Epithelial cell of esophagus (primary cell): ENCODE data around the gene SERINC3.

ENCODE experiments used
- DNase-seq: peaks from one replicate; pipeline ENCODE4 v3.0.0; 2010; ENCODE audit warnings: low read depth
- H3K4me3 ChIP-seq: 2 replicates; pipeline ENCODE4 v1.5.1; 2011; ENCODE audit warnings: mild to moderate bottlenecking, low read length, control low read depth
- TF ChIP-seq, protein P1 (sequence below): IDR thresholded peaks from 2 replicates; pipeline ENCODE4 v1.5.1; 2011; ENCODE audit warnings: low read depth, mild to moderate bottlenecking, low read length, control low read depth, inconsistent platforms; ENCODE audit not compliant: insufficient read depth; ENCODE audit errors: missing control alignments

SERINC3 gene

GRCh38 chr20:44533928-44534327 is 12.1 kb upstream of the SERINC3 start:
- no peak for DNase-seq
- TF ChIP-seq, protein P1, sequence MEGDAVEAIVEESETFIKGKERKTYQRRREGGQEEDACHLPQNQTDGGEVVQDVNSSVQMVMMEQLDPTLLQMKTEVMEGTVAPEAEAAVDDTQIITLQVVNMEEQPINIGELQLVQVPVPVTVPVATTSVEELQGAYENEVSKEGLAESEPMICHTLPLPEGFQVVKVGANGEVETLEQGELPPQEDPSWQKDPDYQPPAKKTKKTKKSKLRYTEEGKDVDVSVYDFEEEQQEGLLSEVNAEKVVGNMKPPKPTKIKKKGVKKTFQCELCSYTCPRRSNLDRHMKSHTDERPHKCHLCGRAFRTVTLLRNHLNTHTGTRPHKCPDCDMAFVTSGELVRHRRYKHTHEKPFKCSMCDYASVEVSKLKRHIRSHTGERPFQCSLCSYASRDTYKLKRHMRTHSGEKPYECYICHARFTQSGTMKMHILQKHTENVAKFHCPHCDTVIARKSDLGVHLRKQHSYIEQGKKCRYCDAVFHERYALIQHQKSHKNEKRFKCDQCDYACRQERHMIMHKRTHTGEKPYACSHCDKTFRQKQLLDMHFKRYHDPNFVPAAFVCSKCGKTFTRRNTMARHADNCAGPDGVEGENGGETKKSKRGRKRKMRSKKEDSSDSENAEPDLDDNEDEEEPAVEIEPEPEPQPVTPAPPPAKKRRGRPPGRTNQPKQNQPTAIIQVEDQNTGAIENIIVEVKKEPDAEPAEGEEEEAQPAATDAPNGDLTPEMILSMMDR: no peak
- no peak overlapping the region for H3K4me3 ChIP-seq

DNA sequence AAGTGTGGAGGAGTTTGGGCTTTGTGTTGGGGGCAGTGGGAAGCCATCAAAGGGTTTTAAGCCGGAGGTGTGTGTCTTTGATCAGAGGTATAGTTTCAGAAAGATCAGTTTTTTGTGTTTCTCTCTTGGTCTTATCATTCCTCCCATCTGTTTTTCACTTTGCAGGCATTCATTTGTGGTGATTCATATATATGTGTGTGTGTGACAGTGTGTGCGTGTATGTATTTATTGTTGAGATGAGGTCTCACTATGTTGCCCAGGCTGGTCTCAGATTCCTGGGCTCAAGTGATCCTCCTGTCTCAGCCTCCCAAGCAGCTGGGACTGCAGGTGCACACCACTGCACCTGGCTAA is 11.1 kb upstream of the SERINC3 start:
- no peak overlapping the region for H3K4me3 ChIP-seq
- TF ChIP-seq, protein P1: no peak
- no peak for DNase-seq

DNA sequence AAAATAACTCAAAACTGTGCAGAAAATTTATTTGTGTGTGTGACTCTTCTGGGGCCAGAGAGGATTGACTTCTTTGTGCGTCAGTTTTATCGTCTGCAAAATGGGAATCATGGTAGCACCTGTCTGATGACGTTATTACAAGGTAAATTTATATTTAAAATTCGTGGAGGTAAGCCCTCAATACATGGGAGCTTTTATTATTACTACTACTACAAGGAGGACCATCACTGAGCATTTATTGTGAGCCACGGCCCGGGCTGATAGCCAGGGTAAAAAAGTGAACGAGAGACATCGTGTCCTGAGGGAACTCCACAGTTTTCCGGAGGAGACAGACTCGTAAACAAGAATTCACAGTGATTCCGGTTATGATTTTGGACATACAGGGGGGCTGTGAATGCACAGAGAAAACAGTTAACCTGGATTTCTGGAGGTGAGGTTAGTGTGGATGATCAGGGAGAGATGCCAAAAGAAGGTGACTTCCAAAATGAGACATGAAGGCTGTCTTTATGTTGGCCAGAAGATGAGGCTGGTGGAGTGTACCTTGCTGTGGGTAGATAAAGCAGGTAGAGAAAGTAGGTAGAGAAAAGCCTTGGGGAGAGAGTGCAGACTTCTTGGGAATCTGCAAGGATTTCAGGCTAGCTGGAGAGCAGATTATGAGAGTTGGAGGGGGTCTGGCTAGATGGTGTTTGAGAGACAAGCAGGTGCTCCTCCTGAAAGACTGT is 10.6 kb upstream of the SERINC3 start:
- DNase-seq: no peak
- H3K4me3 ChIP-seq: peak overlapping the region; percentile 69
- TF ChIP-seq, protein P1: no peak

DNA sequence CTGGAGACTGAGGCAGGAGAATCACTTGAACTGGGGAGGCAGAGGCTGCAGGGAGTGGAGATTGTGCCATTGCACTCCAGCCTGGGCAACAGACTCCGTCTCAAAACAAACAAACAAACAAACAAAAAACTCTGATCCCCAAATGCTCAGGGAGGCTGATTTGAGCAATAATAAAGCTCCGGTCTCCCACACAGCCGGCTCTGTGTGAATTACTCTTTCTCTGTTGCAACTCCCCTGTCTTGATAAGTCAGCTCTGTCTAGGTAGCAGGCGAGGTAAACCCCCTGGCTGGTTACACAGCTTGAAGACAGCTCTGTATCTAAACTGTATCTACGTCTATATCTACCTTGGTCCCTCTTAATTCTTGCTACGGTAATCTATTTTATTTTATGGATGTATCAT is 6.4 kb upstream of the SERINC3 start:
- no peak for DNase-seq
- TF ChIP-seq, protein P1: no peak
- no peak overlapping the region for H3K4me3 ChIP-seq

DNA sequence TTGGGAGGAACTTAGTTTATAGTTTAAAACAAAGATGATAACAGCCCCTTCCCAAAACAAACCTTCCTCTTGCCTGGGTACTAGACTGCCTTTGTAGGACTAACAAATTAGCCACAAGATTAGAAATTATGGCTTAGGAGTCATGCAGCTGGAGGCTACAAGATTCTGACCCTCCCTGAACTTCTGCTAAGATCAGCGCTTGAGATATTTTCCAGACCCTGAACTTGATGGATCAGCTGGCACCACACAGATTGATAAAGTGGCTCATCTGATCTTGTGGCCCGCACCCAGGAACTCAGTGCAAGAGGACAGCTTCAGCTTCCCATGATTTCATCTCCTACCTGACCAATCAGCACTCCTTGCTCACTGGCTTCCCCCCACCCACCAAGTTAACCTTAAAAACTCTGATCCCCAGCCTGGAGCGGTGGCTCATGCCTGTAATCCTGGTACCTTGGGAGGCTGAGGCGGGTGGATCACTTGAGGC is 5.9 kb upstream of the SERINC3 start:
- H3K4me3 ChIP-seq: no peak overlapping the region
- TF ChIP-seq, protein P1: no peak
- no peak for DNase-seq

DNA sequence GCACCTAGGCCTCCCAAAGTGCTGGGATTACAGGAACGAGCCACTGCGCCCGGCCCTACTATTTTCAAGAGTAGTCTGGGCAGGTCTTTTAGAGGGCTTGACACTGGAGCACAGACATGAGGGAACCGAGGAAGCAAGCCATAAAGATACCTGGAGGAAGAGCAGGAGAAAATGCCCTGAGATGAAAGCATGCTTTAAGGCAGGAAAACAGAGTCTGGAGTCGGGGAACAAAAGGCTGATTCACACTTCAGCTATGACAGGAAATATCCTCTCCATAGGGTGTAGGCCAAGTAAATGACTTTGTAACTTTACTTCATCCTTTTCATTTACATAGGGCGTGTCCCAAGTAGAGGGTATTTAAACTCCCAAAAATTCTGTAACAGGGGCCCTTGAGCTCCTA is 4.3 kb upstream of the SERINC3 start:
- DNase-seq: peak; percentile 85
- no peak overlapping the region for H3K4me3 ChIP-seq

More for the DNA sequence above, 4.3 kb upstream of the SERINC3 start:
- TF ChIP-seq, protein P1: no peak
